Right lobe of liver (tissue), 4 donors: ENCODE measurements around the gene PPM1H.

Source experiments
- CTCF ChIP-seq, 4 donors: fragments of 200-600 bp in 3 of 4; fragments of 450-650 bp in 1 of 4; IDR thresholded peaks; one replicate each; pipeline versions ENCODE4 v1.5.1 to v1.8.0; 2016 to 2022; ENCODE audit warnings: antibody characterized with exemption in 4 of 4, mild to moderate bottlenecking in 2 of 4
- POLR2A ChIP-seq: fragments of 450-650 bp; IDR thresholded peaks from one replicate; pipeline ENCODE4 v1.6.1; 2017; ENCODE audit warnings: antibody characterized with exemption, mild to moderate bottlenecking
- donor health status: DM: no; HTN: no; CAD: no.
- donor health status: DM: no; HTN: no; CAD: no.
- donor health status: DM: no; HTN: yes; CAD: no.

DNA sequence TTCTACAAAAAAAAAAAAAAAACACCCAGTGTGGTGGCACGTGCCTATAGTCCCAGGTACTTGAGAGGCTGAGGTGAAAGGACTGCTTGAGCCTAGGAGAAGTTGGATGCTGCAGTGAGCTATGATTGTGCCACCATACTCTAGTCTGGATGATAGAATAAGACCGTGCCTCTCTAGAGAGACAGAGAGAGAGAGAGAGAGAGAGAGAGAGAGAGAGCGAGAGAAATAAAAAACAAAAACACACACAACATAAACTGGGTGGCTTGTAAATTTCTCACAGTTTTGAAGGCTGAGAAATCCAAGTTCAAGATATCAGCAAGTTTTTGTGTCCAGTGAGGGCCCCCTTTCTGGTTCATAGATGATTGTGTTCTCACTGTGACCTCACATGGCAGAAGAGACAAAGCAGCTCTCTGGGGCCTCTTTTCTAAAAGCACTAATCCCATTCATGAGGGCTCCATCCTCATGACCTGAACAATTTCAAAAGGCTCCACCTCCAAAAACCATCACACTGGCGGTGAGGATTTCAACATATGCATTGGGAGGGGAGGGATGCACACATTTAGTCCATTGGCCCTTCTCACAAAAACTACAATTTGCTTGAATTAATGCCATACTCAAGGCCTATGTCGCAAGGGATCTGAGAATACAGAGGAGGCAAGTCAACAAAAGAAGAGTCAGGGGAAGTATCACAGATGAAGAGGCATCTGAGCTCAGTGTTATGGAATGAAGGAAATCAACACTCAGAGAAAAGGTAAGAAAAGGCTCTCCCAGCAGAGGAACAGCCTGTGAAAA lies 94.9 kb downstream of the PPM1H start:
- TF ChIP-seq CTCF (IDR thresholded peaks at IDR 0.05) = no peak
- TF ChIP-seq POLR2A = no peak
